ENCODE measurements around the gene FAM13B.
"Not testable (repeated sequence)": the region's sequence is repeated elsewhere in the genome, so short reads cannot be mapped to it uniquely, and the experiment has no call there.

Gene FAM13B

GRCh38 chr5:138035605-138036537 lies 3.0 kb upstream of the FAM13B start:
- DNase-seq (ENCODE audit: low spot score), result peak; percentile 97

GRCh38 chr5:138033907-138034306 lies 1.0 kb upstream of the FAM13B start:
- peak; percentile 80 for DNase-seq (ENCODE audit: low spot score)

GRCh38 chr5:138033386-138033808 lies 518 bp upstream of the FAM13B start:
- peak; percentile 65 for DNase-seq (ENCODE audit: low spot score)

GRCh38 chr5:138032028-138032571 lies 779 bp downstream of the FAM13B start:
- peak; percentile 64 for DNase-seq (ENCODE audit: low spot score)

- DNase-seq (ENCODE audit: low spot score), result no peak
These were observed 2.9 kb downstream of the FAM13B start for GRCh38 chr5:138029944-138030343.

- no peak for DNase-seq (ENCODE audit: low spot score)
These were observed 3.4 kb downstream of the FAM13B start for GRCh38 chr5:138029501-138029900.

GRCh38 chr5:138028971-138029365 lies 3.9 kb downstream of the FAM13B start:
- no peak for DNase-seq (ENCODE audit: low spot score)

GRCh38 chr5:138028262-138028970 lies 4.5 kb downstream of the FAM13B start:
- not testable (repeated sequence) for DNase-seq (ENCODE audit: low spot score)

GRCh38 chr5:138026793-138027192 lies 6.1 kb downstream of the FAM13B start:
- DNase-seq (ENCODE audit: low spot score), result not testable (repeated sequence)

- no peak for DNase-seq (ENCODE audit: low spot score)
These were observed 7.6 kb downstream of the FAM13B start for GRCh38 chr5:138025285-138025684.

- no peak for DNase-seq (ENCODE audit: low spot score)
These were observed 8.8 kb downstream of the FAM13B start for GRCh38 chr5:138024117-138024516.

GRCh38 chr5:138022912-138023311 lies 10.0 kb downstream of the FAM13B start:
- DNase-seq (ENCODE audit: low spot score), result no peak

GRCh38 chr5:138021771-138022170 lies 11.1 kb downstream of the FAM13B start:
- no peak for DNase-seq (ENCODE audit: low spot score)

- no peak for DNase-seq (ENCODE audit: low spot score)
These were observed 14.0 kb downstream of the FAM13B start for GRCh38 chr5:138018849-138019248.

GRCh38 chr5:138015916-138016315 lies 17.0 kb downstream of the FAM13B start:
- no peak for DNase-seq (ENCODE audit: low spot score)

GRCh38 chr5:138011991-138012390 lies 20.9 kb downstream of the FAM13B start:
- DNase-seq (ENCODE audit: low spot score), result no peak

- DNase-seq (ENCODE audit: low spot score), result no peak
These were observed 32.7 kb downstream of the FAM13B start for GRCh38 chr5:138000102-138000723.

GRCh38 chr5:137997726-137998213 lies 35.1 kb downstream of the FAM13B start:
- DNase-seq (ENCODE audit: low spot score), result no peak

- DNase-seq (ENCODE audit: low spot score), result no peak
These were observed 37.1 kb downstream of the FAM13B start for GRCh38 chr5:137995749-137996128.

GRCh38 chr5:137995077-137995748 lies 37.7 kb downstream of the FAM13B start:
- no peak for DNase-seq (ENCODE audit: low spot score)

GRCh38 chr5:137994556-137994955 lies 38.3 kb downstream of the FAM13B start:
- DNase-seq (ENCODE audit: low spot score), result no peak

- no peak for DNase-seq (ENCODE audit: low spot score)
These were observed 43.5 kb downstream of the FAM13B start for GRCh38 chr5:137989419-137989818.
